Heart right ventricle (tissue), 16 donors: ENCODE data around the gene PYGB. TPM values are rescaled to one million over a fixed set of nuclear protein-coding genes. Genes with fewer than 3 reads are reported as not detected.

Source experiments
- ATAC-seq, 8 donors: fragments of 200-7000 bp; cut with Tn5 transposase; one replicate each; pipeline ENCODE4 v1.9.1; 2020; ENCODE audit warnings: mild to moderate bottlenecking in 8 of 8, moderate library complexity in 8 of 8, moderate number of reproducible peaks in 1 of 8
- DNase-seq, 2 donors: peaks; one replicate each; pipeline ENCODE4 v3.0.0-alpha.2; 2020
- H3K27ac ChIP-seq, 10 donors: fragments of 200-600 bp; sonication (generic) in 2 of 10; one replicate each; pipeline versions ENCODE4 v1.5.0 to v1.8.0; 2020 to 2022; ENCODE audit warnings: mild to moderate bottlenecking in 3 of 10
- H3K27me3 ChIP-seq, 7 donors: fragments of 200-600 bp; one replicate each; pipeline ENCODE4 v1.8.0; 2021 to 2022; ENCODE audit warnings: mild to moderate bottlenecking in 2 of 7
- H3K36me3 ChIP-seq, 9 donors: fragments of 200-600 bp; sonication (generic) in 1 of 9; one replicate each; pipeline versions ENCODE4 v1.5.0 to v1.8.0; 2020 to 2022; ENCODE audit warnings: mild to moderate bottlenecking in 2 of 9
- H3K4me1 ChIP-seq, 9 donors: fragments of 200-600 bp; sonication (generic) in 1 of 9; one replicate each; pipeline versions ENCODE4 v1.5.0 to v1.8.0; 2020 to 2022; ENCODE audit warnings: mild to moderate bottlenecking in 4 of 9
- H3K4me3 ChIP-seq, 10 donors: fragments of 200-600 bp; sonication (generic) in 2 of 10; one replicate each; pipeline versions ENCODE4 v1.5.0 to v1.8.0; 2020 to 2022; ENCODE audit warnings: mild to moderate bottlenecking in 7 of 10, moderate library complexity in 2 of 10
- H3K9me3 ChIP-seq, 11 donors: fragments of 200-600 bp in 10 of 11; sonication (generic) in 2 of 11; one replicate each; pipeline versions ENCODE4 v1.5.0 to v1.8.0; 2013 to 2022; ENCODE audit warnings: mild to moderate bottlenecking in 2 of 11, control low read depth in 1 of 11, moderate library complexity in 1 of 11
- WGBS, 2 donors: extraction: QIAGEN DNeasy Blood & Tissue Kit; methylation state at CpG; one replicate each; pipeline ENCODE4 v1.1.7; 2013; ENCODE audit warnings: inconsistent platforms in 1 of 2; 5-methylcytosine and 5-hydroxymethylcytosine counted together
- intact Hi-C, 10 donors: fragments of 100-400 bp; cut with DNase I; formaldehyde crosslinking; loops; one replicate each; pipeline versions ENCODE4 v1.11.1 to v1.14.2; 2022
- polyA plus RNA-seq, 2 donors: library from polyadenylated mRNA; stranded (reverse); fragments of 200-250 nt; gene quantifications; one replicate each; pipeline ENCODE4 v1.2.3, GENCODE V29; 2013
- total RNA-seq, 10 donors: library from RNA; stranded (reverse); fragmentation: NEBNext Ultra II Directional in 3 of 10; extraction: Animal tissue kit (Norgen Biotek cat#: 25700) in 3 of 10; gene quantifications; one replicate each; pipeline versions ENCODE4 v1.2.1 to v1.2.4, GENCODE V29; 2021 to 2023
- TF ChIP-seq, protein P1 (sequence below), 9 donors: fragments of 200-600 bp; sonication (generic) in 2 of 9; IDR thresholded peaks; one replicate each; pipeline versions ENCODE4 v1.5.0 to v1.8.0; 2021 to 2022; ENCODE audit warnings: antibody characterized with exemption in 9 of 9, mild to moderate bottlenecking in 5 of 9, moderate library complexity in 1 of 9
- donor health status: Arrhythmogenic right ventricular cardiomyopathy.
- donor health status: ischemic (EF 13 %, LVEDD 7.1; RV severe dilation, severe dysfunction).
- donor health status: healthy with polysubstance abuse.
- donor health status: DM: no; HTN: yes; CAD: no.
- donor health status: DM: no; HTN: no; CAD: no.
- donor health status: ischemic (EF 25% LVEDD 6.9; RV normal size, moderate dysfunction).
- donor health status: ischemic (EF 25% LVEDD 5.7; RV mildly dilated, moderate dysfunction).
- donor health status: healthy.
- donor health status: DM: yes; HTN: yes; CAD: no.
- donor health status: Ischemic cardiomyopathy.
- donor health status: ischemic (EF 35%, LVEDD 5.7; RV mildly dilated, moderate dysfunction).
- donor health status: nonischemic (EF 11% LVEDD 7.7; RV severe dilation, severe dysfunction).
- donor health status: DM: yes; HTN: yes; CAD: no.
- donor health status: PGD.
- donor health status: ischemic (EF 29% LVEDD 5.4; RV normal size, mild dysfunction).
- donor health status: nonischemic (EF 23%, LVEDD 6.1; RV moderate dilation, normal function).

The PYGB gene
- total and polyA plus RNA-seq, 12 donors: 83.1 to 462 (median 269) TPM

- Histone ChIP-seq H3K27ac (peak overlapping the region in 1 of 10 donors; percentile 17), H3K4me1 (peaks cover 3 to 57% (median 21%) of the 10 kb centered on the region in 9 donors), H3K36me3 (peaks cover 0 to 24% (median 4%) of the 10 kb centered on the region in 9 donors), H3K27me3 (no peaks in the 10 kb centered on the region), H3K4me3 (no peak overlapping the region), H3K9me3 (no peaks in the 10 kb centered on the region)
- DNase-seq (no peak), ATAC-seq (no peak)
- TF ChIP-seq, protein P1, sequence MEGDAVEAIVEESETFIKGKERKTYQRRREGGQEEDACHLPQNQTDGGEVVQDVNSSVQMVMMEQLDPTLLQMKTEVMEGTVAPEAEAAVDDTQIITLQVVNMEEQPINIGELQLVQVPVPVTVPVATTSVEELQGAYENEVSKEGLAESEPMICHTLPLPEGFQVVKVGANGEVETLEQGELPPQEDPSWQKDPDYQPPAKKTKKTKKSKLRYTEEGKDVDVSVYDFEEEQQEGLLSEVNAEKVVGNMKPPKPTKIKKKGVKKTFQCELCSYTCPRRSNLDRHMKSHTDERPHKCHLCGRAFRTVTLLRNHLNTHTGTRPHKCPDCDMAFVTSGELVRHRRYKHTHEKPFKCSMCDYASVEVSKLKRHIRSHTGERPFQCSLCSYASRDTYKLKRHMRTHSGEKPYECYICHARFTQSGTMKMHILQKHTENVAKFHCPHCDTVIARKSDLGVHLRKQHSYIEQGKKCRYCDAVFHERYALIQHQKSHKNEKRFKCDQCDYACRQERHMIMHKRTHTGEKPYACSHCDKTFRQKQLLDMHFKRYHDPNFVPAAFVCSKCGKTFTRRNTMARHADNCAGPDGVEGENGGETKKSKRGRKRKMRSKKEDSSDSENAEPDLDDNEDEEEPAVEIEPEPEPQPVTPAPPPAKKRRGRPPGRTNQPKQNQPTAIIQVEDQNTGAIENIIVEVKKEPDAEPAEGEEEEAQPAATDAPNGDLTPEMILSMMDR (IDR thresholded peaks at IDR 0.05): no peak
- intact Hi-C loops: loop anchor here in 1 of 10 donors (10.0 kb wide), 1 partner anchor 53 kb away; no protein-coding TSS in a partner anchor
- WGBS, 2 donors: 97% methylated on average over 5 of the region's 5 CpGs
Measured at GRCh38 chr20:25321262-25321831, 73.5 kb downstream of the PYGB start.

DNA sequence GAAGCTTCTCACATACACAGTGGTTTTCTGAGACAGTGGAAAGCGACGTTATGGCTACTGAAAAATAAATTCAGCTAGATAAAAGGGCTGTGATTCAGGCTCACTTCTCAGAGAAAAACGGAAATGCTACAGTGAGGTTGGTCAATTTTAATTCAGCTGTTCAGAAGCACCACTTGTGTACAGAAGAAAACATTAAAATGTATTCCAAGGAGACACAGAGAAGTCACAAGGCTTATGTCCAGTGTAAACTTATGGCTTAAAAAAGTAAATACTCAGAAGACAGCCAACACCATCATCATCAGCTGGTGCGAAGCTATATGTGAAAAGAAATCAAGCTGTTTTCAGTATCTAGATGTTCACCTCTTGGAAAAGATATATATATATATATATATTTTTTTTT lies 74.1 kb downstream of the PYGB start:
- peak overlapping the region in 1 of 10 donors; percentile 17 for H3K27ac ChIP-seq
- H3K27me3 ChIP-seq: no peaks in the 10 kb centered on the region
- H3K9me3 ChIP-seq: no peaks in the 10 kb centered on the region
- H3K4me3 ChIP-seq: no peak overlapping the region
- intact Hi-C loops: loop anchor here in 1 of 10 donors (10.0 kb wide), 1 partner anchor 53 kb away; no protein-coding TSS in a partner anchor
- H3K4me1 ChIP-seq: peaks cover 3 to 58% (median 21%) of the 10 kb centered on the region in 9 donors
- peaks cover 0 to 24% (median 4%) of the 10 kb centered on the region in 9 donors for H3K36me3 ChIP-seq
- TF ChIP-seq, protein P1 (IDR thresholded peaks at IDR 0.05): no peak
- ATAC-seq (no peak), DNase-seq (no peak)
- 92 to 93% methylated on average over 4 of the region's 4 CpGs for WGBS, 2 donors

DNA sequence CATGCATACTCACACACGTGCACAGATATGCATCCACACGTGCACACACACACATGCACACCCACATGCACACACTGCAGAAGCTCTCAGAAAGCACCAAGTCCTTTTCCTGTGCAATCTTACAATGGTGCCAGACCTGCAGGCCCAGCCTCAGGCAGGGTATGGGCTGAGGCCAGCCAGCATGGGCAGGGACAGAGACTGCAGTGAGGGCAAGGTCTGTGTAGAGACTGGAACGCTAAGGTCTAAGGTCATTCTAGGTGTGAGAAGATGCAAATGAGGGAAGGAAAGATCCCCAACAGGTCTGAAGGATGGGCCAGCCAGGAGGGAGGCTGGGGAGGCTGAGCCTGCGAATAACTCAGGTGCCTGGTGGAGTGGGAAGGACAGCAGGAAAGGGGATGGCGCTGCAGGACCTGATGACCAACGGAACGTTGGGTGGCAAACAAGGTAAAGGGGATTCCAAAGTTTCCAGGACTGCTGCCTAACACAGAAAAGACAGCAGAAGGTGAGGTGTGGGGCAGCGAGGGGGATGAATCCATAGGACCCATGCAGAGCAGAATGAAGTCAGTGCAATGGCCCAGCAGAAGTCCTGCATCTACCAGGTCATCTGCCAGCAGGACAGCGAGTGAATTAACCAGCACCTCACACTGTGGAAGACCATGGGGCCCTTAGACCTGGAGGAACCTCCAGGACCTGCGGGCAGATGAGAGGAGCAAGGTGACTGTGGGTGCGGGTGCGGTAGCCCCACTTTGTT lies 75.8 kb downstream of the PYGB start:
- WGBS, 2 donors: 91 to 93% methylated on average over 12 of the region's 12 CpGs
- peak overlapping the region in 1 of 10 donors; percentile 32 for H3K27ac ChIP-seq
- ATAC-seq (no peak), DNase-seq (no peak)
- no peaks in the 10 kb centered on the region for H3K27me3 ChIP-seq
- no peak overlapping the region for H3K4me3 ChIP-seq
- peaks cover 0 to 24% (median 4%) of the 10 kb centered on the region in 9 donors for H3K36me3 ChIP-seq
- H3K9me3 ChIP-seq: no peaks in the 10 kb centered on the region
- TF ChIP-seq, protein P1 (IDR thresholded peaks at IDR 0.05): no peak
- H3K4me1 ChIP-seq: peaks cover 4 to 41% (median 25%) of the 10 kb centered on the region in 9 donors
- intact Hi-C loops: loop anchor here in 1 of 10 donors (10.0 kb wide), 1 partner anchor 51 kb away; no protein-coding TSS in a partner anchor

DNA sequence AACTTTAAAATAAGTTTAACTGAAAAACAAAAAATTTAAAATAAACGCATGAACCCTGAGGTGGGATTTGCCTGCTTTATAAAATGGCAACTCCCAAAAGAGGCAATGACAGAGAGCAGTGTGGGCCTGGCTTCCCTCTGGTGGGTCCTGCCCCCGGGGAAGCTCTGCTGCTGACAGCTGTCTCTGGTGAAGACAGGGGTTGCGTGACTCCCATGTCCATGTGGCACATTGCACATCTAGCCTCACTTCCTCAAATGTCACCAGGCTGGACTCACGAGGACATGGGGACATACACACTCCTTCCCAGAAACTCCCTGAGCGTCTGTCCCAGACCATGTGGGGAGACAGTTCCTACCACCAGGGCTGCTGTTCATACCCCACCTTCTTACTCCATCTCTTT lies 76.5 kb downstream of the PYGB start:
- peak overlapping the region in 1 of 10 donors; percentile 33 for H3K27ac ChIP-seq
- H3K4me3 ChIP-seq: no peak overlapping the region
- intact Hi-C loops: loop anchor here in 1 of 10 donors (10.0 kb wide), 1 partner anchor 50 kb away; no protein-coding TSS in a partner anchor
- TF ChIP-seq, protein P1 (IDR thresholded peaks at IDR 0.05): no peak
- ATAC-seq (peak in 7 of 8 donors; percentile 48 to 84 (median 78)), DNase-seq (peak in 1 of 2 donors; percentile 31)
- no peaks in the 10 kb centered on the region for H3K27me3 ChIP-seq
- peaks cover 2 to 39% (median 22%) of the 10 kb centered on the region in 9 donors for H3K4me1 ChIP-seq
- WGBS, 2 donors: 67 to 77% methylated on average over 5 of the region's 5 CpGs
- peaks cover 0 to 24% (median 4%) of the 10 kb centered on the region in 9 donors for H3K36me3 ChIP-seq
- no peaks in the 10 kb centered on the region for H3K9me3 ChIP-seq
